Mesenchymal stem cell (in vitro differentiated cells and primary cell): Measurements from ENCODE around the gene PIP4P1.

Experiments used
- DNase-seq: peaks from one replicate; pipeline ENCODE4 v3.0.0-alpha.2; 2013
- H2AFZ ChIP-seq: one replicate; pipeline ENCODE4 v1.6.1; 2013; ENCODE audit warnings: low read depth, mild to moderate bottlenecking, control low read depth, inconsistent platforms, low read length, moderate library complexity
- H2AK5ac ChIP-seq: 2 replicates; pipeline ENCODE4 v1.6.1; 2013; ENCODE audit warnings: low read length, moderate library complexity, mild to moderate bottlenecking, inconsistent platforms; ENCODE audit not compliant: severe bottlenecking
- H2BK120ac ChIP-seq: one replicate; pipeline ENCODE4 v1.6.1; 2013; ENCODE audit warnings: low read depth, mild to moderate bottlenecking, inconsistent platforms, low read length, moderate library complexity
- H2BK12ac ChIP-seq, 2 experiments: one replicate each; pipeline ENCODE4 v1.6.1; 2013; ENCODE audit warnings: inconsistent platforms in 2 of 2, low read length in 2 of 2, mild to moderate bottlenecking in 2 of 2, moderate library complexity in 2 of 2, control low read depth in 1 of 2
- H2BK15ac ChIP-seq: one replicate; pipeline ENCODE4 v1.6.1; 2013; ENCODE audit warnings: mild to moderate bottlenecking, low read depth, inconsistent platforms; ENCODE audit not compliant: poor library complexity, severe bottlenecking
- H2BK5ac ChIP-seq: 2 replicates; pipeline ENCODE4 v1.6.1; 2013; ENCODE audit warnings: low read depth, mild to moderate bottlenecking, low read length, control low read depth, inconsistent platforms; ENCODE audit not compliant: poor library complexity, severe bottlenecking
- H3K14ac ChIP-seq, 2 experiments: one replicate each; pipeline ENCODE4 v1.6.1; 2013; ENCODE audit warnings: inconsistent platforms in 2 of 2, low read length in 2 of 2, control low read depth in 1 of 2, mild to moderate bottlenecking in 1 of 2, moderate library complexity in 1 of 2
- H3K18ac ChIP-seq, 2 experiments: one replicate each; pipeline ENCODE4 v1.6.1; 2013; ENCODE audit warnings: inconsistent platforms in 2 of 2, low read length in 2 of 2, control low read depth in 1 of 2, low read depth in 1 of 2, mild to moderate bottlenecking in 1 of 2
- H3K23ac ChIP-seq, 2 experiments: one replicate each; pipeline ENCODE4 v1.6.1; 2013; ENCODE audit warnings: inconsistent platforms in 2 of 2, low read length in 2 of 2, mild to moderate bottlenecking in 2 of 2, moderate library complexity in 2 of 2, control low read depth in 1 of 2
- H3K27ac ChIP-seq: 2 replicates; pipeline ENCODE4 v1.5.1; 2013; ENCODE audit warnings: mild to moderate bottlenecking, moderate library complexity, low read length, control low read depth, inconsistent platforms; ENCODE audit not compliant: poor library complexity, severe bottlenecking
- H3K27me3 ChIP-seq, 2 experiments: 2 replicates each; pipeline versions ENCODE4 v1.6.1 to v1.7.0; 2013; ENCODE audit warnings: low read length in 2 of 2, mild to moderate bottlenecking in 2 of 2, moderate library complexity in 2 of 2, control low read depth in 1 of 2, inconsistent platforms in 1 of 2; ENCODE audit not compliant: control insufficient read depth in 1 of 2, insufficient read depth in 1 of 2
- H3K36me3 ChIP-seq, 2 experiments: 2 replicates each; pipeline versions ENCODE4 v1.6.1 to v1.7.0; 2013; ENCODE audit warnings: low read length in 2 of 2, control low read depth in 1 of 2, inconsistent platforms in 1 of 2, low read depth in 1 of 2, mild to moderate bottlenecking in 1 of 2; ENCODE audit not compliant: insufficient read depth in 2 of 2, control insufficient read depth in 1 of 2
- H3K4ac ChIP-seq, 2 experiments: one replicate each; pipeline ENCODE4 v1.6.1; 2013; ENCODE audit warnings: inconsistent platforms in 2 of 2, low read length in 2 of 2, mild to moderate bottlenecking in 2 of 2, moderate library complexity in 2 of 2, control low read depth in 1 of 2, low read depth in 1 of 2
- H3K4me1 ChIP-seq: 2 replicates; pipeline ENCODE4 v1.6.1; 2013; ENCODE audit warnings: low read depth, low read length, control low read depth; ENCODE audit not compliant: control insufficient read depth, insufficient read depth
- H3K4me2 ChIP-seq: 2 replicates; pipeline ENCODE4 v1.6.1; 2013; ENCODE audit warnings: low read length, mild to moderate bottlenecking, inconsistent platforms; ENCODE audit not compliant: poor library complexity, severe bottlenecking
- H3K4me3 ChIP-seq, 2 experiments: 2 replicates each; pipeline versions ENCODE4 v1.5.1 to v1.7.0; 2013; ENCODE audit warnings: low read length in 2 of 2, mild to moderate bottlenecking in 2 of 2, control low read depth in 1 of 2, low read depth in 1 of 2; ENCODE audit not compliant: insufficient read depth in 1 of 2
- H3K79me1 ChIP-seq: replicated peaks from 2 replicates; pipeline ENCODE4 v1.6.1; 2013; ENCODE audit warnings: mild to moderate bottlenecking, control low read depth, low read length, inconsistent platforms; ENCODE audit not compliant: poor library complexity, severe bottlenecking
- H3K9ac ChIP-seq: 2 replicates; pipeline ENCODE4 v1.7.0; 2013; ENCODE audit warnings: mild to moderate bottlenecking, low read length, moderate library complexity
- H3K9me3 ChIP-seq: 2 replicates; pipeline ENCODE4 v1.7.0; 2013; ENCODE audit warnings: mild to moderate bottlenecking, low read length; ENCODE audit not compliant: control insufficient read depth
- H4K8ac ChIP-seq: one replicate; pipeline ENCODE4 v1.6.1; 2013; ENCODE audit warnings: inconsistent platforms, mild to moderate bottlenecking, low read length, moderate library complexity
- H4K91ac ChIP-seq: one replicate; pipeline ENCODE4 v1.6.1; 2013; ENCODE audit warnings: mild to moderate bottlenecking, low read length, inconsistent platforms
- WGBS: methylation state at CpG from one replicate; pipeline ENCODE4 v1.1.7; 2013; ENCODE audit warnings: mixed read lengths; 5-methylcytosine and 5-hydroxymethylcytosine counted together

PIP4P1 gene

DNA sequence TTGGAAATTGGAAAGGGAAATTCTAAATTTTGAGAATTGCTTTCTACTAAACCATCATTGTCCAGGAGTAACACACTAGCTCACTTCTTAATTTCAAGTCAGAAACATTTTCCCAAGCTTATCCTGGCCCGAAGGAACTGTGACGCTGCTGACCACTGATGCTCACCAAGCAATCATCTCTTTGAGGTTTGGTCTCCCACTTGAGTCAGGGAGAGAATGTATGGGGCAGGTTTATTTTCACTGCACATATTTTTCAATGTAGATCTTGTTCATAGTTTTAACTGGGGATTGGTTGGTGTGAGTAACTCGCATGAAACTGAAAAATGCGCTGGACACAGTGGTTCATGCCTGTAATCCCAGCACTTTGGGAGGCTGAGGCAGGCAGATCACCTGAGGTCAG lies 31.3 kb upstream of the PIP4P1 start:
- H3K4me3 ChIP-seq: no peak overlapping the region
- H3K36me3 ChIP-seq: no peaks in the 10 kb centered on the region
- no peak overlapping the region for H4K8ac ChIP-seq
- no peaks in the 10 kb centered on the region for H3K9me3 ChIP-seq
- DNase-seq: no peak
- H3K23ac ChIP-seq: no peak overlapping the region
- H2BK15ac ChIP-seq: no peak overlapping the region
- H3K14ac ChIP-seq: no peak overlapping the region
- no peak overlapping the region for H3K18ac ChIP-seq
- H2BK120ac ChIP-seq: no peak overlapping the region
- no peak overlapping the region for H4K91ac ChIP-seq
- H2BK12ac ChIP-seq: no peak overlapping the region
- no peaks in the 10 kb centered on the region for H3K79me1 ChIP-seq
- peaks cover 0 to 19% of the 10 kb centered on the region in 2 experiments for H3K27me3 ChIP-seq
- H2AFZ ChIP-seq: no peak overlapping the region
- H3K4me1 ChIP-seq: no peaks in the 10 kb centered on the region
- no peak overlapping the region for H3K9ac ChIP-seq
- H3K4ac ChIP-seq: no peak overlapping the region
- WGBS: 93% methylated on average over 4 of the region's 4 CpGs
- no peak overlapping the region for H2AK5ac ChIP-seq
- no peak overlapping the region for H3K4me2 ChIP-seq
- H2BK5ac ChIP-seq: no peak overlapping the region
- H3K27ac ChIP-seq: no peak overlapping the region

DNA sequence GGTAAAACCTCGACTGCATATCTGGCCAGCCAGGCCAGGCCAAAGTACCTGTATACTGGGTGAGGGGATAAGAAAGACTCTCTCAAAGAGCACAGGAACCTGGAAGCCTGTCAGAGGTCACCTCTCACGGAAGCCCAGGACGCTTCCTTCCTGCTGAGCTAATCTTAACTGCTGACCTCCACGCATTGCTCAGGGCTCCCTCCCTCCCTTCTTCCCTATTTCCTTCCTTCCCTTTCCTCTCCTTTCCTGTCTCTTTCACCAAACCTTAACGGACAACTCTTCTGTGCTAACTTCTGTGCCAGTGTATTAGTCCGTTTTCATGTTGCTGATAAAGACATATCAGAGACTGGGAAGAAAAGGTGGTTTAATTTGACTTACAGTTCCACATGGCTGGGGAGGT lies 29.3 kb upstream of the PIP4P1 start:
- no peak overlapping the region for H3K18ac ChIP-seq
- WGBS: 59% methylated on average over 6 of the region's 6 CpGs
- H3K27ac ChIP-seq: no peak overlapping the region

DNA sequence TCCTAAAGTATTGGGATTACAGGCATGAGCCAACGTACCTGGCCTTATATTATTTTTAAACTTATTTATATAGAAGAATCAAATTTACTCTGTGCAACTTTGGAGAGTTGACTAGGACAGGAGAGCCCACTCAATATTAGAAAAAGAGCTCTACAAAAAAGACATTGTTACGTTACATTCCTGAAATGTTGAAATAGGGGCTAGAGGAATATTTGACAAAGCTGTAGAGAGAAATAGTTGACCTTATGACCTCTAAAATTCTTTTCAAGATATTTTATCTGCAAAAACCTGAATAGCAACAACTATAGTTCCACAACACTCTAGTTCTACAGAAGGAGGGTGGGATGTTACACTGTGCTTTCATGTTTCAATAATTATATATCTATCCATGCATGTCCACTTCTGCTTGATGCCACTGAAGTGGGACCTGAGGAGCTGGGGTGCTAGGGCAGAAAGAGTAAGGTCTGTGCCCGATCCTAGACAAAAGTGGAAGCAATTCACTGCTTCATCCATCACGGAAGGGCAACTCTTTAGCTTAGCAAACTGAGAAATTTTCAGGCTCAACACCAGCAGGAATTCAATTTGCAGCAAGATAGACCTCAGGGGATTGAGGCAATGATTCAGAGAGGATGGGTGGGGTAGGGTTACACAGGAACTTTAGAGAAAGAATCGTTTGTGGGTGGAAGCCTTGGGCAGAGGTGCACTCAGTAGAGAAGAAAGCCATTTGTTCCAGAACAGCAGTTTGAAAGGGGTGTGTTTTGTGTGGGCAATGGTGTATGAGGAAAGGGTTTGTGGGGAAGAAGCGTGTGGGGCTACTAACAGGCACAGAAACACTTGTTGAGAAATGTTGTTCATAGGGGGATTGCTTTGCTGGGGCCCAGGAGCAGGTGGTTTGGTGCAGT lies 28.1 kb upstream of the PIP4P1 start:
- Histone ChIP-seq H3K4me1 (no peaks in the 10 kb centered on the region), H2AFZ (no peak overlapping the region)
- WGBS: 66% methylated on average over 4 of the region's 6 CpGs

More for the DNA sequence above, 29.3 kb upstream of the PIP4P1 start:
- peaks cover 0 to 31% of the 10 kb centered on the region in 2 experiments for H3K27me3 ChIP-seq
- no peak overlapping the region for H4K91ac ChIP-seq
- no peak overlapping the region for H2AFZ ChIP-seq
- H2BK120ac ChIP-seq: no peak overlapping the region
- no peaks in the 10 kb centered on the region for H3K36me3 ChIP-seq
- H3K4me1 ChIP-seq: no peaks in the 10 kb centered on the region
- H3K79me1 ChIP-seq: no peaks in the 10 kb centered on the region
- H3K9me3 ChIP-seq: no peaks in the 10 kb centered on the region
- peak overlapping the region in 1 of 2 experiments; percentile 87 for H3K23ac ChIP-seq
- H4K8ac ChIP-seq: no peak overlapping the region
- no peak overlapping the region for H3K4ac ChIP-seq
- no peak overlapping the region for H2AK5ac ChIP-seq
- H2BK12ac ChIP-seq: no peak overlapping the region
- H3K9ac ChIP-seq: no peak overlapping the region
- H3K14ac ChIP-seq: no peak overlapping the region
- no peak for DNase-seq
- no peak overlapping the region for H3K4me3 ChIP-seq
- no peak overlapping the region for H3K4me2 ChIP-seq
- H2BK15ac ChIP-seq: no peak overlapping the region
- no peak overlapping the region for H2BK5ac ChIP-seq

DNA sequence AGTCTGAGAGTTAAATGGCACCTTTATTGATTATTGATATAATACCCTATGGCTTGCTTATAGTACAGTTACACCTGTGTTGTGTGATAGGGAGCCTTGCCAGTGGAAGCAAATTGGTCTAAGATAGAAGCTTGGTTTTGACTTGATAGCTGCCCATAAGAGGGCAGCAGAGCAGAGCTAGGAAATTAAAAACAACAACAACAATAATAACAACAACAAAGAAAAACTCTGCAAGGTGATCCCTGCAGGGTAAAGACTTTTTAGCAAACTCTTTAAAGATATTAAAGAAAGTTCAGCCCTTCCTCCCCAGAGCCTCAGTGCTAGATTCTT lies 26.1 kb upstream of the PIP4P1 start:
- Histone ChIP-seq H2BK15ac (no peak overlapping the region), H3K36me3 (no peaks in the 10 kb centered on the region), H3K23ac (no peak overlapping the region), H3K9ac (no peak overlapping the region), H3K18ac (no peak overlapping the region), H4K8ac (no peak overlapping the region), H3K14ac (no peak overlapping the region), H2BK5ac (no peak overlapping the region), H3K27ac (no peak overlapping the region), H2BK12ac (no peak overlapping the region), H2AK5ac (no peak overlapping the region), H2AFZ (no peak overlapping the region), H3K79me1 (no peaks in the 10 kb centered on the region), H4K91ac (no peak overlapping the region), H2BK120ac (no peak overlapping the region), H3K4me2 (no peak overlapping the region), H3K4ac (no peak overlapping the region), H3K27me3 (peaks cover 0 to 31% of the 10 kb centered on the region in 2 experiments), H3K4me1 (no peaks in the 10 kb centered on the region), H3K9me3 (no peaks in the 10 kb centered on the region), H3K4me3 (no peak overlapping the region)
- DNase-seq: no peak

More for the DNA sequence above, 28.1 kb upstream of the PIP4P1 start:
- Histone ChIP-seq H2AK5ac (no peak overlapping the region), H3K9ac (no peak overlapping the region), H3K27me3 (peaks cover 0 to 31% of the 10 kb centered on the region in 2 experiments), H3K27ac (no peak overlapping the region), H4K91ac (no peak overlapping the region), H3K14ac (no peak overlapping the region), H2BK120ac (no peak overlapping the region), H3K36me3 (no peaks in the 10 kb centered on the region), H3K4me2 (no peak overlapping the region), H3K23ac (no peak overlapping the region), H3K79me1 (no peaks in the 10 kb centered on the region), H2BK5ac (no peak overlapping the region), H4K8ac (no peak overlapping the region), H3K4ac (no peak overlapping the region), H3K9me3 (no peaks in the 10 kb centered on the region), H2BK15ac (no peak overlapping the region), H2BK12ac (no peak overlapping the region), H3K18ac (no peak overlapping the region), H3K4me3 (peak overlapping the region in 1 of 2 experiments; percentile 30)
- DNase-seq: no peak
